Measurements from ENCODE around the gene RIOK1.
"Not testable (repeated sequence)": the region's sequence is repeated elsewhere in the genome, so short reads cannot be mapped to it uniquely, and the experiment has no call there.

Gene RIOK1

GRCh38 chr6:7454696-7455358 lies 65.2 kb downstream of the RIOK1 start (continued):
- TF ChIP-seq, protein P1, sequence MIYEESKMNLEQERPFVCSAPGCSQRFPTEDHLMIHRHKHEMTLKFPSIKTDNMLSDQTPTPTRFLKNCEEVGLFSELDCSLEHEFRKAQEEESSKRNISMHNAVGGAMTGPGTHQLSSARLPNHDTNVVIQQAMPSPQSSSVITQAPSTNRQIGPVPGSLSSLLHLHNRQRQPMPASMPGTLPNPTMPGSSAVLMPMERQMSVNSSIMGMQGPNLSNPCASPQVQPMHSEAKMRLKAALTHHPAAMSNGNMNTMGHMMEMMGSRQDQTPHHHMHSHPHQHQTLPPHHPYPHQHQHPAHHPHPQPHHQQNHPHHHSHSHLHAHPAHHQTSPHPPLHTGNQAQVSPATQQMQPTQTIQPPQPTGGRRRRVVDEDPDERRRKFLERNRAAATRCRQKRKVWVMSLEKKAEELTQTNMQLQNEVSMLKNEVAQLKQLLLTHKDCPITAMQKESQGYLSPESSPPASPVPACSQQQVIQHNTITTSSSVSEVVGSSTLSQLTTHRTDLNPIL (CRISPR knock-in tag; IDR thresholded peaks at IDR 0.05; ENCODE audit: low read depth) = no peak
- no peak for TF ChIP-seq SNAI2 (CRISPR knock-in tag; IDR thresholded peaks at IDR 0.05)
- TF ChIP-seq, protein P2, sequence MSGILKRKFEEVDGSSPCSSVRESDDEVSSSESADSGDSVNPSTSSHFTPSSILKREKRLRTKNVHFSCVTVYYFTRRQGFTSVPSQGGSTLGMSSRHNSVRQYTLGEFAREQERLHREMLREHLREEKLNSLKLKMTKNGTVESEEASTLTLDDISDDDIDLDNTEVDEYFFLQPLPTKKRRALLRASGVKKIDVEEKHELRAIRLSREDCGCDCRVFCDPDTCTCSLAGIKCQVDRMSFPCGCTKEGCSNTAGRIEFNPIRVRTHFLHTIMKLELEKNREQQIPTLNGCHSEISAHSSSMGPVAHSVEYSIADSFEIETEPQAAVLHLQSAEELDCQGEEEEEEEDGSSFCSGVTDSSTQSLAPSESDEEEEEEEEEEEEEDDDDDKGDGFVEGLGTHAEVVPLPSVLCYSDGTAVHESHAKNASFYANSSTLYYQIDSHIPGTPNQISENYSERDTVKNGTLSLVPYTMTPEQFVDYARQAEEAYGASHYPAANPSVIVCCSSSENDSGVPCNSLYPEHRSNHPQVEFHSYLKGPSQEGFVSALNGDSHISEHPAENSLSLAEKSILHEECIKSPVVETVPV (CRISPR knock-in tag; IDR thresholded peaks at IDR 0.05) = no peak

DNA sequence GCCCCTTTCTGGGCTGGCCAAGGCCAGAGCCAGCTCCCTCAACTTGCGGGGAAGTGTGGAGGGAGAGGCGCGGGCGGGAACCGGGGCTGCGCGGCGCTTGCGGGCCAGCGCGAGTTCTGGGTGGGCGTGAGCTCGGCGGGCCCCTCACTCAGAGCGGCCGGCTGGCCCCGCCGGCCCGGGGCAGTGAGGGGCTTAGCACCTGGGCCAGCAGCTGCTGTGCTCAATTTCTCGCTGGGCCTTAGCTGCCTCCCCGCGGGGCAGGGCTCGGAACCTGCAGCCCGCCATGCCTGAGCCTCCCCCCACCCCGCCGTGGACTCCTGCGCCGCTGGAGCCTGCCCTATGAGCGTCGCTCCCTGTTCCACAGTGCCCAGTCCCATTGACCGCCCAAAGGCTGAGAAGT lies 66.7 kb downstream of the RIOK1 start:
- not testable (repeated sequence) for ATAC-seq

DNA sequence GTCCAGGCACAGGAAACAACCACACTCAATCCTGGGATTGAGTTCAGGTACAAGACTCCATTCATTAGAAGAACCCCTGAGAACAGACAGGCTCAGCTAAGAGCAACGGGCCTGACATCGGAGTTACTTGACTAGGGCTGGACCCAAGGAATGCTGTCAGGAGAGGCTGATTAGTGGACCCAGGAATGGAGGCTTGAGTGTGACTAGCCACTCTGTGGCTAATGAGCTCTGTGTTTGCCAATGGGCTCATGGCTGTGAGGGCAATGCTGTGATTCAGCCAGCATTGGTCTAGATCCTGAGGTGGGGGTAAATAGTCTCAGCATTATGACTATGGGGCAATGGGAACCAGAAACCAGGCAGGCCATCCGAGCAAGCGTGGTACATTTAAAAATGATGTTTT lies 71.8 kb downstream of the RIOK1 start:
- no peak for TF ChIP-seq ZNF70 (CRISPR knock-in tag; IDR thresholded peaks at IDR 0.05)
- TF ChIP-seq ARNTL (CRISPR knock-in tag; IDR thresholded peaks at IDR 0.05; ENCODE audit: borderline replicate concordance, low read depth) = no peak
- no peak for TF ChIP-seq SNAI2 (CRISPR knock-in tag; IDR thresholded peaks at IDR 0.05)
- TF ChIP-seq, protein P3, sequence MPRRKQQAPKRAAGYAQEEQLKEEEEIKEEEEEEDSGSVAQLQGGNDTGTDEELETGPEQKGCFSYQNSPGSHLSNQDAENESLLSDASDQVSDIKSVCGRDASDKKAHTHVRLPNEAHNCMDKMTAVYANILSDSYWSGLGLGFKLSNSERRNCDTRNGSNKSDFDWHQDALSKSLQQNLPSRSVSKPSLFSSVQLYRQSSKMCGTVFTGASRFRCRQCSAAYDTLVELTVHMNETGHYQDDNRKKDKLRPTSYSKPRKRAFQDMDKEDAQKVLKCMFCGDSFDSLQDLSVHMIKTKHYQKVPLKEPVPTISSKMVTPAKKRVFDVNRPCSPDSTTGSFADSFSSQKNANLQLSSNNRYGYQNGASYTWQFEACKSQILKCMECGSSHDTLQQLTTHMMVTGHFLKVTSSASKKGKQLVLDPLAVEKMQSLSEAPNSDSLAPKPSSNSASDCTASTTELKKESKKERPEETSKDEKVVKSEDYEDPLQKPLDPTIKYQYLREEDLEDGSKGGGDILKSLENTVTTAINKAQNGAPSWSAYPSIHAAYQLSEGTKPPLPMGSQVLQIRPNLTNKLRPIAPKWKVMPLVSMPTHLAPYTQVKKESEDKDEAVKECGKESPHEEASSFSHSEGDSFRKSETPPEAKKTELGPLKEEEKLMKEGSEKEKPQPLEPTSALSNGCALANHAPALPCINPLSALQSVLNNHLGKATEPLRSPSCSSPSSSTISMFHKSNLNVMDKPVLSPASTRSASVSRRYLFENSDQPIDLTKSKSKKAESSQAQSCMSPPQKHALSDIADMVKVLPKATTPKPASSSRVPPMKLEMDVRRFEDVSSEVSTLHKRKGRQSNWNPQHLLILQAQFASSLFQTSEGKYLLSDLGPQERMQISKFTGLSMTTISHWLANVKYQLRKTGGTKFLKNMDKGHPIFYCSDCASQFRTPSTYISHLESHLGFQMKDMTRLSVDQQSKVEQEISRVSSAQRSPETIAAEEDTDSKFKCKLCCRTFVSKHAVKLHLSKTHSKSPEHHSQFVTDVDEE (CRISPR knock-in tag; IDR thresholded peaks at IDR 0.05) = no peak
- no peak for TF ChIP-seq PATZ1 (CRISPR knock-in tag; IDR thresholded peaks at IDR 0.05; ENCODE audit: borderline replicate concordance)
- no peak for TF ChIP-seq ESRRG (CRISPR knock-in tag; IDR thresholded peaks at IDR 0.05)
- no peak for TF ChIP-seq ZNF565 (CRISPR knock-in tag; conservative IDR thresholded peaks at IDR 0.05; ENCODE audit: low read depth)
- TF ChIP-seq CSDC2 (CRISPR knock-in tag; IDR thresholded peaks at IDR 0.05) = no peak
- TF ChIP-seq PPARA (CRISPR knock-in tag; IDR thresholded peaks at IDR 0.05; ENCODE audit: borderline replicate concordance) = no peak
- TF ChIP-seq, protein P1 (CRISPR knock-in tag; IDR thresholded peaks at IDR 0.05; ENCODE audit: low read depth) = no peak
- no peak for TF ChIP-seq ISL1 (CRISPR knock-in tag; IDR thresholded peaks at IDR 0.05)
- TF ChIP-seq ZFP30 (CRISPR knock-in tag; IDR thresholded peaks at IDR 0.05) = no peak
- ATAC-seq = no peak

DNA sequence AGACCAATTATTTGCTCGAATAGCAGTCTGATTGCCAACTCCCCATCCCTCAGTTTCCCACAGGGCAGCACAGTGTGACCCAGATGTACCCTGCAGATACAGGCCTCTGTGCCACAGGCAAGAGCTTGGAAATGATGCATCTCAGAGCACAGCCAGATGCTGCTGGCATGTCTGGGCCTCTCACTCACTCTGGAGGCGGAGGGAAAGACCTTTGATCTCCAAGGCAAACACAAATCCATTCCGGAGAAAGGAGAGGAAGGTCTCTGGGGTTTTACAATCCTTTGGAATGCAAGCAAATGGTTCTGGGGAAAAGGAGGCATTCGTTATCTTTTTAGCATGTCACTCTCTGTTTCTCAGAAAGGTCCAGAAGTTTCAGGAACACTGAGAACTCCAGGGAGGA lies 74.2 kb downstream of the RIOK1 start:
- no peak for ATAC-seq
- no peak for TF ChIP-seq ZNF8 (CRISPR knock-in tag; IDR thresholded peaks at IDR 0.05)
- no peak for TF ChIP-seq BACH2 (CRISPR knock-in tag; IDR thresholded peaks at IDR 0.05; ENCODE audit: borderline replicate concordance)
- no peak for TF ChIP-seq GLIS3 (CRISPR knock-in tag; IDR thresholded peaks at IDR 0.05)
- TF ChIP-seq ZFP3 (CRISPR knock-in tag; IDR thresholded peaks at IDR 0.05) = no peak
- no peak for TF ChIP-seq ZFP30 (CRISPR knock-in tag; IDR thresholded peaks at IDR 0.05)
- TF ChIP-seq OSR1 (CRISPR knock-in tag; IDR thresholded peaks at IDR 0.05) = no peak
- TF ChIP-seq, protein P2 (CRISPR knock-in tag; IDR thresholded peaks at IDR 0.05) = no peak
- no peak for TF ChIP-seq RARB (CRISPR knock-in tag; IDR thresholded peaks at IDR 0.05)
- TF ChIP-seq PPARA (CRISPR knock-in tag; IDR thresholded peaks at IDR 0.05; ENCODE audit: borderline replicate concordance) = no peak
- TF ChIP-seq ARNTL (CRISPR knock-in tag; IDR thresholded peaks at IDR 0.05; ENCODE audit: borderline replicate concordance, low read depth) = no peak
- TF ChIP-seq, protein P3 (CRISPR knock-in tag; IDR thresholded peaks at IDR 0.05) = no peak
- TF ChIP-seq ZNF70 (CRISPR knock-in tag; IDR thresholded peaks at IDR 0.05) = no peak
- TF ChIP-seq TOX (CRISPR knock-in tag; IDR thresholded peaks at IDR 0.05; ENCODE audit: borderline replicate concordance) = no peak
- TF ChIP-seq ZC3H10 (CRISPR knock-in tag; IDR thresholded peaks at IDR 0.05) = no peak
- no peak for TF ChIP-seq TCF4 (CRISPR knock-in tag; IDR thresholded peaks at IDR 0.05; ENCODE audit: borderline replicate concordance)
- TF ChIP-seq CSDC2 (CRISPR knock-in tag; IDR thresholded peaks at IDR 0.05) = no peak
- TF ChIP-seq SNAI2 (CRISPR knock-in tag; IDR thresholded peaks at IDR 0.05) = no peak
